GM12878 (cell line): ENCODE data around the gene FAM234B. TPM values are rescaled to one million over a fixed set of nuclear protein-coding genes. Genes with fewer than 3 reads are reported as not detected.

Experiments used
- EGR1 ChIP-seq, 2 experiments: IDR thresholded peaks; 1 replicate in 1 of 2; 2 replicates in 1 of 2; pipeline ENCODE4 v1.6.1; 2011 to 2012; ENCODE audit warnings: low read depth in 2 of 2, low read length in 2 of 2, borderline replicate concordance in 1 of 2, mild to moderate bottlenecking in 1 of 2, moderate library complexity in 1 of 2
- FOXM1 ChIP-seq: IDR thresholded peaks from 2 replicates; pipeline ENCODE4 v1.6.1; 2012; ENCODE audit warnings: low read depth, mild to moderate bottlenecking, inconsistent platforms, low read length, moderate library complexity
- GABPA ChIP-seq: IDR thresholded peaks from 2 replicates; pipeline ENCODE4 v1.6.1; 2014; ENCODE audit warnings: antibody characterized with exemption, low read depth, mild to moderate bottlenecking, inconsistent platforms
- HCFC1 ChIP-seq: fragments of 150-350 bp; IDR thresholded peaks from 2 replicates; pipeline ENCODE4 v1.6.1; 2014; ENCODE audit warnings: low read length
- KLF5 ChIP-seq: fragments of 450-650 bp; IDR thresholded peaks from 2 replicates; pipeline ENCODE4 v1.6.1; 2014; ENCODE audit warnings: mild to moderate bottlenecking; ENCODE audit not compliant: partially characterized antibody
- MTA2 ChIP-seq: fragments of 450-650 bp; IDR thresholded peaks from 2 replicates; pipeline ENCODE4 v1.6.1; 2016; ENCODE audit warnings: low read depth, mild to moderate bottlenecking, moderate library complexity
- MTA3 ChIP-seq: IDR thresholded peaks from 2 replicates; pipeline ENCODE4 v1.6.1; 2012; ENCODE audit warnings: low read length, inconsistent platforms, borderline replicate concordance
- POLR2AphosphoS2 ChIP-seq: IDR thresholded peaks from 2 replicates; pipeline ENCODE4 v1.6.1; 2011; ENCODE audit warnings: low read depth, mild to moderate bottlenecking, low read length, improper control_type of control experiment, moderate library complexity
- POU2F2 ChIP-seq: IDR thresholded peaks from 3 replicates; pipeline ENCODE4 v1.6.1; 2011; ENCODE audit warnings: low read depth, mild to moderate bottlenecking, low read length, borderline replicate concordance
- RFX5 ChIP-seq: IDR thresholded peaks from 2 replicates; pipeline ENCODE4 v1.6.1; 2011; ENCODE audit warnings: low read depth, low read length, improper control_type of control experiment
- polyA plus RNA-seq, 11 experiments: library from polyadenylated mRNA; depleted of rRNA in 4 of 11; unstranded in 6 of 11; stranded (reverse) in 5 of 11; fragments of >200 nt; fragmentation: Nextera tagmentation in 4 of 11; fragmentation: Illumina TruSeq in 1 of 11; extraction: Ambion mirVana in 4 of 11; extraction: Trizol in 1 of 11; gene quantifications; 1 replicate in 1 of 11; 2 replicates in 10 of 11; pipeline versions ENCODE4 v1.2.1 to v1.2.3, GENCODE V29; 2011 to 2016; ENCODE audit warnings: inconsistent platforms in 2 of 11, missing spikeins in 2 of 11, low read depth in 1 of 11
- total RNA-seq, 4 experiments: library from RNA; depleted of rRNA in 3 of 4; stranded (reverse); fragments of >200 nt in 3 of 4; fragmentation: Illumina TruSeq in 1 of 4; extraction: Trizol in 1 of 4; gene quantifications; 2 replicates each; pipeline versions ENCODE4 v1.2.1 to v1.2.3, GENCODE V29; 2013 to 2021
- TF ChIP-seq, protein P1 (sequence below): IDR thresholded peaks from 2 replicates; pipeline ENCODE4 v1.6.1; 2012; ENCODE audit warnings: mild to moderate bottlenecking, low read depth, low read length
- TF ChIP-seq, protein P2 (sequence below): fragments of 450-650 bp; IDR thresholded peaks from 2 replicates; pipeline ENCODE4 v1.6.1; 2017; ENCODE audit warnings: antibody characterized with exemption, mild to moderate bottlenecking, moderate library complexity
- TF ChIP-seq, protein P3 (sequence below): fragments of 450-650 bp; formaldehyde crosslinking; IDR thresholded peaks from 2 replicates; pipeline ENCODE4 v1.5.0; 2022; ENCODE audit warnings: mild to moderate bottlenecking, missing genetic modification characterization
- TF ChIP-seq, protein P4 (sequence below): fragments of 450-650 bp; IDR thresholded peaks from 2 replicates; pipeline ENCODE4 v1.6.1; 2017; ENCODE audit warnings: mild to moderate bottlenecking, moderate library complexity

Gene FAM234B
- total and polyA plus RNA-seq, 10 of the 15 experiments (the other 5 are each of a cell fraction or from before 2014, with no cell fraction given) = 0.09 to 2.8 (median 0.18) TPM

DNA sequence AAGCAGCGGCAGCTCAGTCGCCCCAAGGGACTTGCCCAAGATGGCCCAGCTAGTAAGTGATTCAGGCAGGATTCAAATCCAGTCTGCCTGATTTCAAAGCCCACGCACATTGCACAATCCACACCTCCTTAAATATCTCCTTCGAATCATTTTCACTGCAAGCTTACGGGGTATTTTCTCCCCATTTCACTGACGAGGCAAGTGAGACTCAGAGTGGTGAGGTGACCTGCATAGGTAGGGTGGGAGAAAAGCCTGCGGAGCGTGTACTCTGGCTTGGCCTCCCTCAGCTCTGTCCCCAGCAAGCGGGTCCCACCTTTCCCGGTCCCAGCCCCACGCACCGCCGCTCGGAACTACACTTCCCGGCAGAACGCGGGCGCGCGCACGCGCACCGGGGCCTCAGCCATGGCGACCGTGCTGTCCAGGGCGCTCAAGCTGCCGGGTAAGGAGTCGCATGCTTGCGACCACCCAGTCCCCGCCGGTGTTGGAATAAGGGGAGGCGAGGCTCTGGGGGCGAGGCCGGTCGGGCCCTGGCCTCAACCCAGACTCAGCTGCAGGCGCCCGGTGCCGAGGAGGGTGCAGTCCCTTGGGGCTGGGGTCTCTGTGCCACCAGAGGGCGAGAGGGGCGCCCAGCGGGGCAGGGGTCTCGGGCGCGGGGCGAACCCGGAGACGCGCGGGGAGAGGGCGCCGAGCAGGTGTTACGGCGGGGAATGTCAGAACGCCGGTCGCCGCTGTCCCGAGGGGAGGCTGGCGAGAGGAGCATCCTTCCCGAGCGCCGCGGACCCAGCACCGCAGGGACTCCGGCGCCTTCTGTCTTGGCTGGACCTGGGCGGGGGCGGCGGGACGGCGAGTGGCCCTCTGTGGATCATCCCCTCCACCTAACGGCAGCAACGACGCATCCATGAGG lies at the start of gene FAM234B (continued):
- TF ChIP-seq POLR2AphosphoS2 (no peak), POU2F2 (no peak), MTA2 (no peak), EGR1 (IDR thresholded peaks at IDR 0.05; ENCODE audit: borderline replicate concordance in 1 of 2, low read depth in 2 of 2, low read length in 2 of 2) (0 out of 3 replicates have a peak, but pooled peaks of 1 of the 2 experiments have one; percentile 20), MTA3 (no peak), KLF5 (no peak), FOXM1 (no peak), GABPA (no peak), RFX5 (no peak), HCFC1 (peak; percentile 92)
- TF ChIP-seq, protein P1, sequence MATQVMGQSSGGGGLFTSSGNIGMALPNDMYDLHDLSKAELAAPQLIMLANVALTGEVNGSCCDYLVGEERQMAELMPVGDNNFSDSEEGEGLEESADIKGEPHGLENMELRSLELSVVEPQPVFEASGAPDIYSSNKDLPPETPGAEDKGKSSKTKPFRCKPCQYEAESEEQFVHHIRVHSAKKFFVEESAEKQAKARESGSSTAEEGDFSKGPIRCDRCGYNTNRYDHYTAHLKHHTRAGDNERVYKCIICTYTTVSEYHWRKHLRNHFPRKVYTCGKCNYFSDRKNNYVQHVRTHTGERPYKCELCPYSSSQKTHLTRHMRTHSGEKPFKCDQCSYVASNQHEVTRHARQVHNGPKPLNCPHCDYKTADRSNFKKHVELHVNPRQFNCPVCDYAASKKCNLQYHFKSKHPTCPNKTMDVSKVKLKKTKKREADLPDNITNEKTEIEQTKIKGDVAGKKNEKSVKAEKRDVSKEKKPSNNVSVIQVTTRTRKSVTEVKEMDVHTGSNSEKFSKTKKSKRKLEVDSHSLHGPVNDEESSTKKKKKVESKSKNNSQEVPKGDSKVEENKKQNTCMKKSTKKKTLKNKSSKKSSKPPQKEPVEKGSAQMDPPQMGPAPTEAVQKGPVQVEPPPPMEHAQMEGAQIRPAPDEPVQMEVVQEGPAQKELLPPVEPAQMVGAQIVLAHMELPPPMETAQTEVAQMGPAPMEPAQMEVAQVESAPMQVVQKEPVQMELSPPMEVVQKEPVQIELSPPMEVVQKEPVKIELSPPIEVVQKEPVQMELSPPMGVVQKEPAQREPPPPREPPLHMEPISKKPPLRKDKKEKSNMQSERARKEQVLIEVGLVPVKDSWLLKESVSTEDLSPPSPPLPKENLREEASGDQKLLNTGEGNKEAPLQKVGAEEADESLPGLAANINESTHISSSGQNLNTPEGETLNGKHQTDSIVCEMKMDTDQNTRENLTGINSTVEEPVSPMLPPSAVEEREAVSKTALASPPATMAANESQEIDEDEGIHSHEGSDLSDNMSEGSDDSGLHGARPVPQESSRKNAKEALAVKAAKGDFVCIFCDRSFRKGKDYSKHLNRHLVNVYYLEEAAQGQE = no peak
- TF ChIP-seq, protein P2, sequence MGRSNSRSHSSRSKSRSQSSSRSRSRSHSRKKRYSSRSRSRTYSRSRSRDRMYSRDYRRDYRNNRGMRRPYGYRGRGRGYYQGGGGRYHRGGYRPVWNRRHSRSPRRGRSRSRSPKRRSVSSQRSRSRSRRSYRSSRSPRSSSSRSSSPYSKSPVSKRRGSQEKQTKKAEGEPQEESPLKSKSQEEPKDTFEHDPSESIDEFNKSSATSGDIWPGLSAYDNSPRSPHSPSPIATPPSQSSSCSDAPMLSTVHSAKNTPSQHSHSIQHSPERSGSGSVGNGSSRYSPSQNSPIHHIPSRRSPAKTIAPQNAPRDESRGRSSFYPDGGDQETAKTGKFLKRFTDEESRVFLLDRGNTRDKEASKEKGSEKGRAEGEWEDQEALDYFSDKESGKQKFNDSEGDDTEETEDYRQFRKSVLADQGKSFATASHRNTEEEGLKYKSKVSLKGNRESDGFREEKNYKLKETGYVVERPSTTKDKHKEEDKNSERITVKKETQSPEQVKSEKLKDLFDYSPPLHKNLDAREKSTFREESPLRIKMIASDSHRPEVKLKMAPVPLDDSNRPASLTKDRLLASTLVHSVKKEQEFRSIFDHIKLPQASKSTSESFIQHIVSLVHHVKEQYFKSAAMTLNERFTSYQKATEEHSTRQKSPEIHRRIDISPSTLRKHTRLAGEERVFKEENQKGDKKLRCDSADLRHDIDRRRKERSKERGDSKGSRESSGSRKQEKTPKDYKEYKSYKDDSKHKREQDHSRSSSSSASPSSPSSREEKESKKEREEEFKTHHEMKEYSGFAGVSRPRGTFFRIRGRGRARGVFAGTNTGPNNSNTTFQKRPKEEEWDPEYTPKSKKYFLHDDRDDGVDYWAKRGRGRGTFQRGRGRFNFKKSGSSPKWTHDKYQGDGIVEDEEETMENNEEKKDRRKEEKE = no peak
- TF ChIP-seq, protein P3, sequence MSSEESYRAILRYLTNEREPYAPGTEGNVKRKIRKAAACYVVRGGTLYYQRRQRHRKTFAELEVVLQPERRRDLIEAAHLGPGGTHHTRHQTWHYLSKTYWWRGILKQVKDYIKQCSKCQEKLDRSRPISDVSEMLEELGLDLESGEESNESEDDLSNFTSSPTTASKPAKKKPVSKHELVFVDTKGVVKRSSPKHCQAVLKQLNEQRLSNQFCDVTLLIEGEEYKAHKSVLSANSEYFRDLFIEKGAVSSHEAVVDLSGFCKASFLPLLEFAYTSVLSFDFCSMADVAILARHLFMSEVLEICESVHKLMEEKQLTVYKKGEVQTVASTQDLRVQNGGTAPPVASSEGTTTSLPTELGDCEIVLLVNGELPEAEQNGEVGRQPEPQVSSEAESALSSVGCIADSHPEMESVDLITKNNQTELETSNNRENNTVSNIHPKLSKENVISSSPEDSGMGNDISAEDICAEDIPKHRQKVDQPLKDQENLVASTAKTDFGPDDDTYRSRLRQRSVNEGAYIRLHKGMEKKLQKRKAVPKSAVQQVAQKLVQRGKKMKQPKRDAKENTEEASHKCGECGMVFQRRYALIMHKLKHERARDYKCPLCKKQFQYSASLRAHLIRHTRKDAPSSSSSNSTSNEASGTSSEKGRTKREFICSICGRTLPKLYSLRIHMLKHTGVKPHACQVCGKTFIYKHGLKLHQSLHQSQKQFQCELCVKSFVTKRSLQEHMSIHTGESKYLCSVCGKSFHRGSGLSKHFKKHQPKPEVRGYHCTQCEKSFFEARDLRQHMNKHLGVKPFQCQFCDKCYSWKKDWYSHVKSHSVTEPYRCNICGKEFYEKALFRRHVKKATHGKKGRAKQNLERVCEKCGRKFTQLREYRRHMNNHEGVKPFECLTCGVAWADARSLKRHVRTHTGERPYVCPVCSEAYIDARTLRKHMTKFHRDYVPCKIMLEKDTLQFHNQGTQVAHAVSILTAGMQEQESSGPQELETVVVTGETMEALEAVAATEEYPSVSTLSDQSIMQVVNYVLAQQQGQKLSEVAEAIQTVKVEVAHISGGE (CRISPR knock-in tag) = no peak
- TF ChIP-seq, protein P4, sequence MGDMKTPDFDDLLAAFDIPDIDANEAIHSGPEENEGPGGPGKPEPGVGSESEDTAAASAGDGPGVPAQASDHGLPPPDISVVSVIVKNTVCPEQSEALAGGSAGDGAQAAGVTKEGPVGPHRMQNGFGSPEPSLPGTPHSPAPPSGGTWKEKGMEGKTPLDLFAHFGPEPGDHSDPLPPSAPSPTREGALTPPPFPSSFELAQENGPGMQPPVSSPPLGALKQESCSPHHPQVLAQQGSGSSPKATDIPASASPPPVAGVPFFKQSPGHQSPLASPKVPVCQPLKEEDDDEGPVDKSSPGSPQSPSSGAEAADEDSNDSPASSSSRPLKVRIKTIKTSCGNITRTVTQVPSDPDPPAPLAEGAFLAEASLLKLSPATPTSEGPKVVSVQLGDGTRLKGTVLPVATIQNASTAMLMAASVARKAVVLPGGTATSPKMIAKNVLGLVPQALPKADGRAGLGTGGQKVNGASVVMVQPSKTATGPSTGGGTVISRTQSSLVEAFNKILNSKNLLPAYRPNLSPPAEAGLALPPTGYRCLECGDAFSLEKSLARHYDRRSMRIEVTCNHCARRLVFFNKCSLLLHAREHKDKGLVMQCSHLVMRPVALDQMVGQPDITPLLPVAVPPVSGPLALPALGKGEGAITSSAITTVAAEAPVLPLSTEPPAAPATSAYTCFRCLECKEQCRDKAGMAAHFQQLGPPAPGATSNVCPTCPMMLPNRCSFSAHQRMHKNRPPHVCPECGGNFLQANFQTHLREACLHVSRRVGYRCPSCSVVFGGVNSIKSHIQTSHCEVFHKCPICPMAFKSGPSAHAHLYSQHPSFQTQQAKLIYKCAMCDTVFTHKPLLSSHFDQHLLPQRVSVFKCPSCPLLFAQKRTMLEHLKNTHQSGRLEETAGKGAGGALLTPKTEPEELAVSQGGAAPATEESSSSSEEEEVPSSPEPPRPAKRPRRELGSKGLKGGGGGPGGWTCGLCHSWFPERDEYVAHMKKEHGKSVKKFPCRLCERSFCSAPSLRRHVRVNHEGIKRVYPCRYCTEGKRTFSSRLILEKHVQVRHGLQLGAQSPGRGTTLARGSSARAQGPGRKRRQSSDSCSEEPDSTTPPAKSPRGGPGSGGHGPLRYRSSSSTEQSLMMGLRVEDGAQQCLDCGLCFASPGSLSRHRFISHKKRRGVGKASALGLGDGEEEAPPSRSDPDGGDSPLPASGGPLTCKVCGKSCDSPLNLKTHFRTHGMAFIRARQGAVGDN = no peak
